ENCODE results near the gene SLC2A4.
A peak's percentile ranks its signal among the peaks of the same experiment; 100 is the strongest.

SLC2A4 gene

GRCh38 chr17:7307686-7308624 lies 26.4 kb downstream of the SLC2A4 start:
- DNase-seq, result peak; percentile 80

- peak; percentile 86 for DNase-seq
Measured at GRCh38 chr17:7308625-7309433, 27.3 kb downstream of the SLC2A4 start.

- no peak for DNase-seq
Measured at GRCh38 chr17:7309628-7310027, 28.1 kb downstream of the SLC2A4 start.

- DNase-seq, result no peak
Measured at GRCh38 chr17:7311110-7311705, 29.7 kb downstream of the SLC2A4 start.

GRCh38 chr17:7312432-7313087 lies 31.0 kb downstream of the SLC2A4 start:
- DNase-seq, result no peak

- peak; percentile 79 for DNase-seq
Measured at GRCh38 chr17:7313088-7313889, 31.8 kb downstream of the SLC2A4 start.

- peak; percentile 69 for DNase-seq
Measured at GRCh38 chr17:7313890-7314718, 32.6 kb downstream of the SLC2A4 start.

GRCh38 chr17:7314719-7315569 lies 33.4 kb downstream of the SLC2A4 start, which contains the start of gene GPS2:
Gene GPS2, minus strand, starts transcription at chr17:7315360. Its CDS starts 308 bp downstream, at chr17:7315052.
- peak; percentile 98 for DNase-seq

- DNase-seq, result no peak
Measured at GRCh38 chr17:7315570-7316235, 34.2 kb downstream of the SLC2A4 start.

- DNase-seq, result no peak
Measured at GRCh38 chr17:7317161-7317803, 35.8 kb downstream of the SLC2A4 start.

- no peak for DNase-seq
Measured at GRCh38 chr17:7318121-7318860, 36.8 kb downstream of the SLC2A4 start.

- DNase-seq, result no peak
Measured at GRCh38 chr17:7321466-7321865, 39.9 kb downstream of the SLC2A4 start.

- DNase-seq, result no peak
Measured at GRCh38 chr17:7322520-7323194, 41.1 kb downstream of the SLC2A4 start.

GRCh38 chr17:7323731-7324437 lies 42.4 kb downstream of the SLC2A4 start:
- DNase-seq, result peak; percentile 90

GRCh38 chr17:7324438-7324779 lies 42.9 kb downstream of the SLC2A4 start:
- no peak for DNase-seq

GRCh38 chr17:7325031-7325528 lies 43.6 kb downstream of the SLC2A4 start:
- DNase-seq, result no peak

GRCh38 chr17:7326186-7326585 lies 44.7 kb downstream of the SLC2A4 start:
- no peak for DNase-seq

All from activated CD8-positive, alpha-beta memory T cell treated with anti-CD3 and anti-CD28 coated beads, Interleukin-2, amount 50 U/mL, for 48 hours (primary cell).